ENCODE results near the gene ITGAL. TPM values are rescaled to one million over a fixed set of nuclear protein-coding genes. Genes with fewer than 3 reads are reported as not detected.
A peak's percentile ranks its signal among the peaks of the same experiment; 100 is the strongest.
"Not testable (repeated sequence)": the region's sequence is repeated elsewhere in the genome, so short reads cannot be mapped to it uniquely, and the experiment has no call there.

The ITGAL gene
- total RNA-seq, 1 donor from 2014 or later: 8.9 TPM

- DNase-seq (ENCODE audit: low spot score): peak; percentile 57
Measured at GRCh38 chr16:30491744-30492308, 19.3 kb downstream of the ITGAL start.

GRCh38 chr16:30493941-30494488 lies 21.5 kb downstream of the ITGAL start:
- no peak for DNase-seq (ENCODE audit: low spot score)

- DNase-seq (ENCODE audit: low spot score): no peak
Measured at GRCh38 chr16:30494709-30495108, 22.2 kb downstream of the ITGAL start.

GRCh38 chr16:30499284-30499683 lies 26.7 kb downstream of the ITGAL start:
- DNase-seq (ENCODE audit: low spot score): no peak

- no peak for DNase-seq (ENCODE audit: low spot score)
Measured at GRCh38 chr16:30503403-30504296, 31.1 kb downstream of the ITGAL start.

GRCh38 chr16:30509081-30509765 lies 36.7 kb downstream of the ITGAL start:
- no peak for DNase-seq (ENCODE audit: low spot score)

GRCh38 chr16:30510376-30510938 lies 37.9 kb downstream of the ITGAL start:
- no peak for DNase-seq (ENCODE audit: low spot score)

- no peak for DNase-seq (ENCODE audit: low spot score)
Measured at GRCh38 chr16:30511509-30511908, 39.0 kb downstream of the ITGAL start.

- no peak for DNase-seq (ENCODE audit: low spot score)
Measured at GRCh38 chr16:30515275-30515674, 42.7 kb downstream of the ITGAL start.

GRCh38 chr16:30518552-30518951 lies 46.0 kb downstream of the ITGAL start:
- no peak for DNase-seq (ENCODE audit: low spot score)

- no peak for DNase-seq (ENCODE audit: low spot score)
Measured at GRCh38 chr16:30519120-30520049, 46.8 kb downstream of the ITGAL start.

- no peak for DNase-seq (ENCODE audit: low spot score)
Measured at GRCh38 chr16:30521476-30521872, 48.9 kb downstream of the ITGAL start.

GRCh38 chr16:30521873-30522641 lies 49.5 kb downstream of the ITGAL start:
- DNase-seq (ENCODE audit: low spot score): no peak

- DNase-seq (ENCODE audit: low spot score): not testable (repeated sequence)
Measured at GRCh38 chr16:30522702-30523463, 50.3 kb downstream of the ITGAL start.

GRCh38 chr16:30523768-30524574 lies 51.4 kb downstream of the ITGAL start:
- no peak for DNase-seq (ENCODE audit: low spot score)

- no peak for DNase-seq (ENCODE audit: low spot score)
Measured at GRCh38 chr16:30524575-30525568, 52.3 kb downstream of the ITGAL start.

GRCh38 chr16:30525844-30526136 lies 53.2 kb downstream of the ITGAL start:
- DNase-seq (ENCODE audit: low spot score): no peak

Measured in ureter (tissue), 1 donor.